GM21515 (cell line): Measurements from ENCODE around the gene CDKN1C.

Experiments used
- ATAC-seq: cut with Tn5 transposase; IDR thresholded peaks from one replicate; pipeline ENCODE4 v1.9.1; 2021; ENCODE audit not compliant: unreplicated experiment

Gene CDKN1C

GRCh38 chr11:2890466-2891294 lies 5.1 kb upstream of the CDKN1C start:
- ATAC-seq: no peak

- ATAC-seq: no peak
Observed at GRCh38 chr11:2889362-2890273, 4.0 kb upstream of the CDKN1C start.

GRCh38 chr11:2888266-2888968 lies 2.8 kb upstream of the CDKN1C start:
- ATAC-seq: peak; percentile 36

- ATAC-seq: no peak
Observed at GRCh38 chr11:2887515-2888195, 2.1 kb upstream of the CDKN1C start.

- no peak for ATAC-seq
Observed at GRCh38 chr11:2886936-2887335, 1.4 kb upstream of the CDKN1C start.

GRCh38 chr11:2886191-2886894 lies 768 bp upstream of the CDKN1C start:
- ATAC-seq: peak; percentile 3

GRCh38 chr11:2885017-2885677 lies 428 bp downstream of the CDKN1C start:
- no peak for ATAC-seq

GRCh38 chr11:2883979-2884815 lies 1.4 kb downstream of the CDKN1C start:
- no peak for ATAC-seq

- ATAC-seq: no peak
Observed at GRCh38 chr11:2883640-2883978, 2.0 kb downstream of the CDKN1C start.

GRCh38 chr11:2882396-2883110 lies 3.0 kb downstream of the CDKN1C start:
- no peak for ATAC-seq

- ATAC-seq: no peak
Observed at GRCh38 chr11:2881981-2882375, 3.6 kb downstream of the CDKN1C start.

- ATAC-seq: no peak
Observed at GRCh38 chr11:2881076-2881980, 4.2 kb downstream of the CDKN1C start.

GRCh38 chr11:2880646-2881045 lies 4.9 kb downstream of the CDKN1C start:
- ATAC-seq: no peak

- ATAC-seq: no peak
Observed at GRCh38 chr11:2878782-2879181, 6.8 kb downstream of the CDKN1C start.

GRCh38 chr11:2877474-2877873 lies 8.1 kb downstream of the CDKN1C start:
- no peak for ATAC-seq

GRCh38 chr11:2874963-2875362 lies 10.6 kb downstream of the CDKN1C start:
- no peak for ATAC-seq

- ATAC-seq: no peak
Observed at GRCh38 chr11:2870969-2871680, 14.4 kb downstream of the CDKN1C start.
